Measurements from ENCODE around the gene ANXA4. TPM values are rescaled to one million over a fixed set of nuclear protein-coding genes. Genes with fewer than 3 reads are reported as not detected.

Gene ANXA4
- polyA plus RNA-seq, 1 of the 3 experiments (the other 2 are of a cell fraction) = 137 TPM

DNA sequence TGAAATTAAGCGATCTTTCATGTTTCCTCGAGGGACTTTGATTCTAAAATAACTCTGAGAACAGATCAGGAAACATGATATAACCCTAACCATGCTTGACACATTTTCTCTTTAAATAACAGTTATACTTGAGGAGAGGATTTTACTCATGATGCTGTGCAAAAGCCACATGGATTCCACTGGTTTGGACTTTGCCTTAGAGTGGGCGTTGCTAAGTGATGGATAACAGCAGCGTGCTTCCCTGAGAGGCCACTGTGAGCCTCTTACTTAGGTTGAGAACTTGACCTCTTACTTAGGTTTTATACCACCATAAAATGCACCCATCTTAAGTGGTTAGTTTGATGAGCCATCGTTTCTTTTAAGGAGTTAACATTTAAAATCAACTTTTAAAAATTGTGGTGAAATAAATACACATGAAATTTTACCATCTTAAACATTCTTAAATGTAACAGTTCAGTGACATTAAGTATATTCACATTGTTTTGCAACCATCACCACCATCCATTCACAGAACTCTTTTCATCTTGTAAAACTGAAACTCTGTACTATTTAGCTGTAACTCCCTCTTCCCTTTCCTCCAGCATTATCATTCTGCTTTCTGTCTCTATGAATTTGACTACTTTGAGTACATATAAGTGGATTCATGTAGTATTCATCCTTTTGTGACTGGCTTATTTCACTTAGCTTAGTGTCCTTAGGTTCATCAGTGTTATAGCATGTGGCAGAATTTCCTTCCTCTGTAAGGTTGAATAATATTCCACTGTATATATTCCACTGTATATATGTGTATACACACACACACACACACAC is 22.6 kb downstream of the ANXA4 start:
- CTCF ChIA-PET = no interaction called here

DNA sequence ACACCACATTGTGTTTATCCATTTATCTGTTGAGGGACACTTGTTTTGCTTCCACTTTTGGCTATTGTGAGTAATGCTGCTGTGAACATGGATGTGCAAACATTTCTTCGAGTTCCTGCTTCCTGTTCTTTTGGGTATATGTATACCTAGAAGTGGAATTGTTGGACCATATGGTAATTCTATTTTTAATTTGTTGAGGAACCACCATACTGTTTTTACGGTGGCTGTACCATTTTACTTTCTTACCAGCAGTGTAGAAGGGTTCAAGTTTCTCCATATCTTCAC is 23.1 kb downstream of the ANXA4 start:
- Histone ChIP-seq H3K9ac (no peak overlapping the region), H3K4me1 (ENCODE audit: control insufficient read depth in 1 of 2, insufficient read depth in 2 of 2, low read depth in 1 of 2, low read length in 1 of 2) (peaks cover 4 to 10% of the 10 kb centered on the region in 2 experiments; a peak in 2 of 4 replicates), H3K79me2 (ENCODE audit: insufficient read depth) (peaks cover 20% of the 10 kb centered on the region), H3K9me3 (no peaks in the 10 kb centered on the region), H3K9me2 (no peaks in the 10 kb centered on the region), H3F3A (replicated peaks; ENCODE audit: insufficient read depth) (no peaks in the 10 kb centered on the region), H3K4me2 (no peak overlapping the region), H3K27me3 (ENCODE audit: insufficient read depth) (no peaks in the 10 kb centered on the region), H2AFZ (ENCODE audit: low read depth) (no peak overlapping the region), H3K36me3 (replicated peaks in 1 of 2; ENCODE audit: control insufficient read depth in 1 of 2, insufficient read depth in 2 of 2, low read length in 1 of 2) (peaks cover 0 to 4% of the 10 kb centered on the region in 2 experiments), H4K20me1 (ENCODE audit: insufficient read depth) (no peaks in the 10 kb centered on the region), H3K4me3 (ENCODE audit: low read depth in 2 of 2, low read length in 1 of 2) (no peak overlapping the region), H3K27ac (ENCODE audit: low read depth in 2 of 2, low read length in 1 of 2) (no peak overlapping the region)
- ChIA-PET CTCF (interaction anchor here (0.6 kb wide), 1 partner anchor 19 kb away, joined by 3 read pairs; no protein-coding TSS in a partner anchor), POLR2A (no interaction called here)
- DNase-seq = no peak
- WGBS (ENCODE audit: low lambda C conversion rate) = 81% methylated on average over 2 of the region's 2 CpGs
- TF ChIP-seq EZH2phosphoT487 (IDR thresholded peaks at IDR 0.05; ENCODE audit: borderline replicate concordance, low read depth) = no peak
- TF ChIP-seq NFIC (IDR thresholded peaks at IDR 0.05; ENCODE audit: borderline replicate concordance) = no peak
- TF ChIP-seq, protein P1, sequence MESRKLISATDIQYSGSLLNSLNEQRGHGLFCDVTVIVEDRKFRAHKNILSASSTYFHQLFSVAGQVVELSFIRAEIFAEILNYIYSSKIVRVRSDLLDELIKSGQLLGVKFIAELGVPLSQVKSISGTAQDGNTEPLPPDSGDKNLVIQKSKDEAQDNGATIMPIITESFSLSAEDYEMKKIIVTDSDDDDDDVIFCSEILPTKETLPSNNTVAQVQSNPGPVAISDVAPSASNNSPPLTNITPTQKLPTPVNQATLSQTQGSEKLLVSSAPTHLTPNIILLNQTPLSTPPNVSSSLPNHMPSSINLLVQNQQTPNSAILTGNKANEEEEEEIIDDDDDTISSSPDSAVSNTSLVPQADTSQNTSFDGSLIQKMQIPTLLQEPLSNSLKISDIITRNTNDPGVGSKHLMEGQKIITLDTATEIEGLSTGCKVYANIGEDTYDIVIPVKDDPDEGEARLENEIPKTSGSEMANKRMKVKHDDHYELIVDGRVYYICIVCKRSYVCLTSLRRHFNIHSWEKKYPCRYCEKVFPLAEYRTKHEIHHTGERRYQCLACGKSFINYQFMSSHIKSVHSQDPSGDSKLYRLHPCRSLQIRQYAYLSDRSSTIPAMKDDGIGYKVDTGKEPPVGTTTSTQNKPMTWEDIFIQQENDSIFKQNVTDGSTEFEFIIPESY (IDR thresholded peaks at IDR 0.05; ENCODE audit: borderline replicate concordance, low read depth) = no peak
- no peak for TF ChIP-seq TAF1 (IDR thresholded peaks at IDR 0.05; ENCODE audit: borderline replicate concordance, low read depth, low read length)
- TF ChIP-seq GATA2 (CRISPR knock-in tag; IDR thresholded peaks at IDR 0.05) = no peak
- no peak for TF ChIP-seq NRF1 (IDR thresholded peaks at IDR 0.05; ENCODE audit: low read depth, low read length)
- no peak for TF ChIP-seq GABPA (IDR thresholded peaks at IDR 0.05; ENCODE audit: low read depth)
- no peak for TF ChIP-seq FOSL2 (IDR thresholded peaks at IDR 0.05; ENCODE audit: borderline replicate concordance, low read depth)
- TF ChIP-seq, protein P2, sequence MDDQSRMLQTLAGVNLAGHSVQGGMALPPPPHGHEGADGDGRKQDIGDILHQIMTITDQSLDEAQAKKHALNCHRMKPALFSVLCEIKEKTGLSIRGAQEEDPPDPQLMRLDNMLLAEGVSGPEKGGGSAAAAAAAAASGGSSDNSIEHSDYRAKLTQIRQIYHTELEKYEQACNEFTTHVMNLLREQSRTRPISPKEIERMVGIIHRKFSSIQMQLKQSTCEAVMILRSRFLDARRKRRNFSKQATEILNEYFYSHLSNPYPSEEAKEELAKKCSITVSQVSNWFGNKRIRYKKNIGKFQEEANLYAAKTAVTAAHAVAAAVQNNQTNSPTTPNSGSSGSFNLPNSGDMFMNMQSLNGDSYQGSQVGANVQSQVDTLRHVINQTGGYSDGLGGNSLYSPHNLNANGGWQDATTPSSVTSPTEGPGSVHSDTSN (IDR thresholded peaks at IDR 0.05) = no peak
- no peak for TF ChIP-seq RCOR1 (IDR thresholded peaks at IDR 0.05; ENCODE audit: low read length)
- TF ChIP-seq JUND (IDR thresholded peaks at IDR 0.05) = no peak
- no peak for TF ChIP-seq MXI1 (IDR thresholded peaks at IDR 0.05; ENCODE audit: low read depth, low read length)
- TF ChIP-seq, protein P3, sequence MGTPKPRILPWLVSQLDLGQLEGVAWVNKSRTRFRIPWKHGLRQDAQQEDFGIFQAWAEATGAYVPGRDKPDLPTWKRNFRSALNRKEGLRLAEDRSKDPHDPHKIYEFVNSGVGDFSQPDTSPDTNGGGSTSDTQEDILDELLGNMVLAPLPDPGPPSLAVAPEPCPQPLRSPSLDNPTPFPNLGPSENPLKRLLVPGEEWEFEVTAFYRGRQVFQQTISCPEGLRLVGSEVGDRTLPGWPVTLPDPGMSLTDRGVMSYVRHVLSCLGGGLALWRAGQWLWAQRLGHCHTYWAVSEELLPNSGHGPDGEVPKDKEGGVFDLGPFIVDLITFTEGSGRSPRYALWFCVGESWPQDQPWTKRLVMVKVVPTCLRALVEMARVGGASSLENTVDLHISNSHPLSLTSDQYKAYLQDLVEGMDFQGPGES (IDR thresholded peaks at IDR 0.05; ENCODE audit: low read depth, low read length) = no peak
- TF ChIP-seq, protein P4, sequence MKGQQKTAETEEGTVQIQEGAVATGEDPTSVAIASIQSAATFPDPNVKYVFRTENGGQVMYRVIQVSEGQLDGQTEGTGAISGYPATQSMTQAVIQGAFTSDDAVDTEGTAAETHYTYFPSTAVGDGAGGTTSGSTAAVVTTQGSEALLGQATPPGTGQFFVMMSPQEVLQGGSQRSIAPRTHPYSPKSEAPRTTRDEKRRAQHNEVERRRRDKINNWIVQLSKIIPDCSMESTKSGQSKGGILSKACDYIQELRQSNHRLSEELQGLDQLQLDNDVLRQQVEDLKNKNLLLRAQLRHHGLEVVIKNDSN (IDR thresholded peaks at IDR 0.05; ENCODE audit: borderline replicate concordance, low read depth) = no peak

More for the DNA sequence above, 22.6 kb downstream of the ANXA4 start:
- H3K27ac ChIP-seq (ENCODE audit: low read depth in 2 of 2, low read length in 1 of 2) = no peak overlapping the region
- no peaks in the 10 kb centered on the region for H3K9me2 ChIP-seq
- H3K4me3 ChIP-seq (ENCODE audit: low read depth in 2 of 2, low read length in 1 of 2) = no peak overlapping the region
- no peaks in the 10 kb centered on the region for H4K20me1 ChIP-seq (ENCODE audit: insufficient read depth)
- no peak overlapping the region for H2AFZ ChIP-seq (ENCODE audit: low read depth)
- no peaks in the 10 kb centered on the region for H3F3A ChIP-seq (replicated peaks; ENCODE audit: insufficient read depth)
- H3K9ac ChIP-seq = no peak overlapping the region
- TF ChIP-seq FOXJ3 (CRISPR knock-in tag; IDR thresholded peaks at IDR 0.05) (no peak), GATA2 (CRISPR knock-in tag; IDR thresholded peaks at IDR 0.05) (no peak)
- TF ChIP-seq, protein P2 (IDR thresholded peaks at IDR 0.05) = no peak
- TF ChIP-seq, protein P5, sequence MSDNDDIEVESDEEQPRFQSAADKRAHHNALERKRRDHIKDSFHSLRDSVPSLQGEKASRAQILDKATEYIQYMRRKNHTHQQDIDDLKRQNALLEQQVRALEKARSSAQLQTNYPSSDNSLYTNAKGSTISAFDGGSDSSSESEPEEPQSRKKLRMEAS (IDR thresholded peaks at IDR 0.05; ENCODE audit: low read depth) = no peak
- TF ChIP-seq, protein P4 (IDR thresholded peaks at IDR 0.05; ENCODE audit: borderline replicate concordance, low read depth) = no peak
- H3K4me2 ChIP-seq = no peak overlapping the region
- DNase-seq = no peak
- POLR2A ChIA-PET = no interaction called here
- H3K9me3 ChIP-seq = no peaks in the 10 kb centered on the region
- no peaks in the 10 kb centered on the region for H3K27me3 ChIP-seq (ENCODE audit: insufficient read depth)
- 87% methylated on average over 5 of the region's 5 CpGs for WGBS (ENCODE audit: low lambda C conversion rate)
- H3K4me1 ChIP-seq (ENCODE audit: control insufficient read depth in 1 of 2, insufficient read depth in 2 of 2, low read depth in 1 of 2, low read length in 1 of 2) = peaks cover 0 to 10% of the 10 kb centered on the region in 2 experiments; a peak in 2 of 4 replicates
- H3K36me3 ChIP-seq (replicated peaks in 1 of 2; ENCODE audit: control insufficient read depth in 1 of 2, insufficient read depth in 2 of 2, low read length in 1 of 2) = peaks cover 0 to 4% of the 10 kb centered on the region in 2 experiments
- peaks cover 20% of the 10 kb centered on the region for H3K79me2 ChIP-seq (ENCODE audit: insufficient read depth)

Data from SK-N-SH (cell line).